Kidney (tissue), 14 donors: ENCODE results near the gene MKRN1. TPM values are rescaled to one million over a fixed set of nuclear protein-coding genes. Genes with fewer than 3 reads are reported as not detected.
"Not testable (repeated sequence)": the region's sequence is repeated elsewhere in the genome, so short reads cannot be mapped to it uniquely, and the experiment has no call there.

Source experiments
- DNase-seq, 5 donors: peaks; one replicate each; pipeline ENCODE4 v3.0.0-alpha.2; 2013 to 2020
- FAIRE-seq: peaks from 2 replicates; lab custom pipeline; 2012; peaks lifted over from hg19 to GRCh38; lab: Jason Lieb, UNC
- H3K27ac ChIP-seq, 2 donors: one replicate each; pipeline ENCODE4 v1.7.0; 2013; ENCODE audit warnings: low read depth in 2 of 2, low read length in 2 of 2, inconsistent platforms in 1 of 2
- H3K27me3 ChIP-seq: one replicate; pipeline ENCODE4 v1.7.1; 2013; ENCODE audit warnings: low read length, inconsistent platforms; ENCODE audit not compliant: control insufficient read depth, insufficient read depth
- H3K36me3 ChIP-seq, 3 donors: one replicate each; pipeline versions ENCODE4 v1.7.0 to v1.7.1; 2013; ENCODE audit warnings: low read length in 3 of 3, control low read depth in 1 of 3, inconsistent platforms in 1 of 3; ENCODE audit not compliant: insufficient read depth in 3 of 3, control insufficient read depth in 2 of 3
- H3K4me1 ChIP-seq, 3 donors: one replicate each; pipeline versions ENCODE4 v1.7.0 to v1.7.1; 2013; ENCODE audit warnings: low read length in 3 of 3, inconsistent platforms in 1 of 3, low read depth in 1 of 3; ENCODE audit not compliant: control insufficient read depth in 2 of 3, insufficient read depth in 2 of 3
- H3K4me3 ChIP-seq, 3 donors: one replicate each; pipeline versions ENCODE4 v1.7.0 to v1.8.1; 2013; ENCODE audit warnings: low read length in 3 of 3, control low read depth in 1 of 3, inconsistent platforms in 1 of 3
- H3K9ac ChIP-seq, 3 donors: one replicate each; pipeline versions ENCODE4 v1.7.0 to v1.7.1; 2013; ENCODE audit warnings: low read length in 3 of 3, control low read depth in 1 of 3, inconsistent platforms in 1 of 3
- H3K9me3 ChIP-seq, 3 donors: one replicate each; pipeline versions ENCODE4 v1.7.0 to v1.7.1; 2013; ENCODE audit warnings: low read length in 3 of 3, control low read depth in 1 of 3, inconsistent platforms in 1 of 3; ENCODE audit not compliant: control insufficient read depth in 2 of 3, insufficient read depth in 1 of 3
- CTCF ChIP-seq: IDR thresholded peaks from 3 replicates; pipeline ENCODE4 v1.5.1; 2012; ENCODE audit warnings: mild to moderate bottlenecking, moderate library complexity, borderline replicate concordance; ENCODE audit not compliant: insufficient read depth; ENCODE audit errors: extremely low read depth
- intact Hi-C: fragments of 100-400 bp; cut with DNase I; formaldehyde crosslinking; loops from one replicate; pipeline ENCODE4 v1.11.1; 2022
- polyA plus RNA-seq: library from polyadenylated mRNA; stranded (reverse); fragments of 350-450 nt; fragmentation: Illumina TruSeq; extraction: RNeasy Lipid Tissue Mini Kit (QIAGEN cat#74804); gene quantifications from one replicate; pipeline ENCODE4 v1.2.3, GENCODE V29; 2014; ENCODE audit warnings: low read depth, low replicate concordance; ENCODE audit not compliant: insufficient read depth
- total RNA-seq: library from RNA; stranded (reverse); fragmentation: NEBNext Ultra II Directional; extraction: Animal tissue kit (Norgen Biotek cat#: 25700); gene quantifications from one replicate; pipeline ENCODE4 v1.2.1, GENCODE V29; 2021
- donor health status: control.
- donor health status: control.
- donor health status: control.
- donor health status: control.
- donor health status: control.
- donor health status: DM: yes; HTN: yes; CAD: no.
- donor health status: Normal renal cell carcinoma (clear cell type).

Gene MKRN1
- total and polyA plus RNA-seq, 2 donors from 2014 or later, result 48.8 to 106 TPM

GRCh38 chr7:140509789-140510188, 30.5 kb upstream of the MKRN1 start:
- H3K36me3 ChIP-seq, result no peaks in the 10 kb centered on the region
- H3K27ac ChIP-seq, result no peak overlapping the region
- H3K4me1 ChIP-seq, result peaks cover 0 to 7% (median 0%) of the 10 kb centered on the region in 3 donors
- intact Hi-C loops, result no loop called here
- TF ChIP-seq CTCF, result no peak
- H3K27me3 ChIP-seq, result no peaks in the 10 kb centered on the region
- FAIRE-seq, result no peak
- H3K9ac ChIP-seq, result no peak overlapping the region
- no peaks in the 10 kb centered on the region for H3K9me3 ChIP-seq
- H3K4me3 ChIP-seq, result no peak overlapping the region
- no peak for DNase-seq

GRCh38 chr7:140507556-140507955, 28.3 kb upstream of the MKRN1 start:
- H3K9ac ChIP-seq, H3K4me1 ChIP-seq, H3K9me3 ChIP-seq, H3K4me3 ChIP-seq, DNase-seq, intact Hi-C loops, FAIRE-seq, H3K36me3 ChIP-seq, H3K27me3 ChIP-seq, H3K27ac ChIP-seq: not testable (repeated sequence)

GRCh38 chr7:140506788-140507464, 27.6 kb upstream of the MKRN1 start:
- FAIRE-seq (no peak), DNase-seq (peak in 4 of 5 donors; percentile 48 to 54 (median 52))
- Histone ChIP-seq H3K27ac (no peak overlapping the region), H3K9me3 (no peaks in the 10 kb centered on the region), H3K36me3 (no peaks in the 10 kb centered on the region), H3K9ac (no peak overlapping the region), H3K4me3 (no peak overlapping the region), H3K4me1 (peaks cover 0 to 5% (median 0%) of the 10 kb centered on the region in 3 donors), H3K27me3 (no peaks in the 10 kb centered on the region)
- TF ChIP-seq CTCF, result no peak
- intact Hi-C loops, result no loop called here

GRCh38 chr7:140501966-140502365, 22.7 kb upstream of the MKRN1 start:
- FAIRE-seq (no peak), DNase-seq (no peak)
- Histone ChIP-seq H3K27me3 (no peaks in the 10 kb centered on the region), H3K4me3 (no peak overlapping the region), H3K9me3 (no peaks in the 10 kb centered on the region), H3K9ac (no peak overlapping the region), H3K4me1 (peaks cover 0 to 3% (median 0%) of the 10 kb centered on the region in 3 donors), H3K27ac (no peak overlapping the region), H3K36me3 (no peaks in the 10 kb centered on the region)
- TF ChIP-seq CTCF, result no peak
- intact Hi-C loops, result no loop called here

GRCh38 chr7:140497807-140498206, 18.5 kb upstream of the MKRN1 start:
- H3K36me3 ChIP-seq, H3K4me1 ChIP-seq, H3K9ac ChIP-seq, H3K9me3 ChIP-seq, FAIRE-seq, H3K4me3 ChIP-seq, H3K27me3 ChIP-seq, H3K27ac ChIP-seq, intact Hi-C loops: not testable (repeated sequence)
- peak in 1 of 5 donors; percentile 30 for DNase-seq
